IMR-90 (cell line): Measurements from ENCODE around the gene KIAA0513. TPM values are rescaled to one million over a fixed set of nuclear protein-coding genes. Genes with fewer than 3 reads are reported as not detected.

Source experiments
- ATAC-seq: fragments of 200-7000 bp; cut with Tn5 transposase; 2 replicates; pipeline ENCODE4 v1.9.1; 2020; ENCODE audit warnings: low read depth, mild to moderate bottlenecking, moderate library complexity
- BruUV-seq: library from RNA; stranded (reverse); fragments of 400-500 nt; replicated peaks from 2 replicates; lab custom pipeline; 2021; lab: Mats Ljungman, UMichigan
- CTCF ChIA-PET: fragments of 300-600 bp; formaldehyde crosslinking; extraction: SDS; loops from one replicate; lab custom pipeline; 2021; ENCODE audit warnings: antibody characterized with exemption; lab: Yijun Ruan, JAX
- POLR2A ChIA-PET: fragments of 300-600 bp; sonication (Branson Sonifier 250); formaldehyde crosslinking; loops from one replicate; lab custom pipeline; 2022; ENCODE audit warnings: antibody characterized with exemption; ENCODE audit not compliant: unreplicated experiment; lab: Charles Lee
- DNase-seq: peaks from one replicate; pipeline ENCODE4 v3.0.0; 2013
- H2AFZ ChIP-seq: replicated peaks from 2 replicates; pipeline ENCODE3; 2013; ENCODE audit warnings: low read length, mild to moderate bottlenecking; ENCODE audit not compliant: poor library complexity
- H2AK5ac ChIP-seq: 2 replicates; pipeline ENCODE4 v1.6.1; 2013; ENCODE audit warnings: low read depth, low read length, inconsistent platforms
- H2AK9ac ChIP-seq: replicated peaks from 2 replicates; pipeline ENCODE3; 2013; ENCODE audit warnings: mild to moderate bottlenecking, low read depth, low read length, moderate library complexity; ENCODE audit not compliant: poor library complexity
- H2BK120ac ChIP-seq: 2 replicates; pipeline ENCODE4 v1.6.1; 2013; ENCODE audit warnings: low read depth, low read length, inconsistent platforms
- H2BK15ac ChIP-seq: 3 replicates; pipeline ENCODE4 v1.6.1; 2013; ENCODE audit warnings: low read depth, low read length, inconsistent platforms
- H2BK20ac ChIP-seq: 2 replicates; pipeline ENCODE4 v1.6.1; 2013; ENCODE audit warnings: low read depth, mild to moderate bottlenecking, inconsistent platforms, low read length, moderate library complexity
- H2BK5ac ChIP-seq: 2 replicates; pipeline ENCODE4 v1.6.1; 2013; ENCODE audit warnings: mild to moderate bottlenecking, low read depth, low read length, inconsistent platforms; ENCODE audit not compliant: poor library complexity, severe bottlenecking
- H3K14ac ChIP-seq: replicated peaks from 2 replicates; pipeline ENCODE4 v1.6.1; 2013; ENCODE audit warnings: low read depth, low read length, inconsistent platforms
- H3K18ac ChIP-seq: 2 replicates; pipeline ENCODE4 v1.6.1; 2013; ENCODE audit warnings: low read depth, low read length, control low read depth
- H3K23ac ChIP-seq: 2 replicates; pipeline ENCODE4 v1.6.1; 2013; ENCODE audit warnings: low read depth, low read length, inconsistent platforms
- H3K27ac ChIP-seq: 2 replicates; pipeline ENCODE4 v1.5.1; 2013; ENCODE audit warnings: mild to moderate bottlenecking, control low read depth, low read length; ENCODE audit not compliant: insufficient read depth
- H3K27me3 ChIP-seq: 2 replicates; pipeline ENCODE4 v1.6.1; 2013; ENCODE audit warnings: low read length; ENCODE audit not compliant: control insufficient read depth, insufficient read depth
- H3K36me3 ChIP-seq: 2 replicates; pipeline ENCODE4 v1.6.1; 2013; ENCODE audit warnings: low read length, mixed read lengths; ENCODE audit not compliant: control insufficient read depth, insufficient read depth
- H3K4ac ChIP-seq: 2 replicates; pipeline ENCODE4 v1.6.1; 2013; ENCODE audit warnings: low read depth, low read length, inconsistent platforms
- H3K4me1 ChIP-seq: 2 replicates; pipeline ENCODE4 v1.6.1; 2013; ENCODE audit warnings: low read length, mixed read lengths; ENCODE audit not compliant: control insufficient read depth, insufficient read depth
- H3K4me2 ChIP-seq: 2 replicates; pipeline ENCODE4 v1.6.1; 2013; ENCODE audit warnings: low read depth, mild to moderate bottlenecking, control low read depth, low read length, moderate library complexity
- H3K4me3 ChIP-seq: 2 replicates; pipeline ENCODE4 v1.5.1; 2013; ENCODE audit warnings: low read depth, mild to moderate bottlenecking, control low read depth, low read length, moderate library complexity; ENCODE audit not compliant: insufficient read depth
- H3K56ac ChIP-seq: 2 replicates; pipeline ENCODE4 v1.6.1; 2013; ENCODE audit warnings: low read length, inconsistent platforms; ENCODE audit not compliant: insufficient read depth; ENCODE audit errors: extremely low read depth
- H3K79me1 ChIP-seq, 2 experiments: 2 replicates each; pipeline ENCODE4 v1.6.1; 2013; ENCODE audit warnings: low read length in 2 of 2, inconsistent platforms in 1 of 2, low read depth in 1 of 2
- H3K9ac ChIP-seq: 2 replicates; pipeline ENCODE4 v1.6.1; 2013; ENCODE audit warnings: low read depth, low read length, control low read depth
- H3K9me1 ChIP-seq: 2 replicates; pipeline ENCODE4 v1.6.1; 2013; ENCODE audit warnings: low read length, inconsistent platforms; ENCODE audit not compliant: insufficient read depth
- H3K9me3 ChIP-seq: 2 replicates; pipeline ENCODE4 v1.6.1; 2013; ENCODE audit warnings: low read length; ENCODE audit not compliant: control insufficient read depth, insufficient read depth
- H4K20me1 ChIP-seq: 2 replicates; pipeline ENCODE4 v1.6.1; 2013; ENCODE audit warnings: low read length, inconsistent platforms; ENCODE audit not compliant: insufficient read depth
- H4K5ac ChIP-seq: 2 replicates; pipeline ENCODE4 v1.6.1; 2013; ENCODE audit warnings: mild to moderate bottlenecking, low read depth, low read length, control low read depth
- H4K8ac ChIP-seq, 2 experiments: 2 replicates each; pipeline ENCODE4 v1.6.1; 2013; ENCODE audit warnings: low read depth in 2 of 2, low read length in 2 of 2, control low read depth in 1 of 2, inconsistent platforms in 1 of 2
- H4K91ac ChIP-seq: 2 replicates; pipeline ENCODE4 v1.6.1; 2013; ENCODE audit warnings: low read depth, low read length, inconsistent platforms; ENCODE audit not compliant: insufficient read depth
- ELK1 ChIP-seq: fragments of 150-350 bp; IDR thresholded peaks from 2 replicates; pipeline ENCODE4 v1.6.1; 2016; ENCODE audit warnings: low read depth, mild to moderate bottlenecking, low read length, moderate library complexity, borderline replicate concordance
- MAFK ChIP-seq: IDR thresholded peaks from 2 replicates; pipeline ENCODE4 v1.6.1; 2012; ENCODE audit warnings: low read depth, low read length, improper control_type of control experiment
- MAZ ChIP-seq: IDR thresholded peaks from 2 replicates; pipeline ENCODE4 v1.6.1; 2012; ENCODE audit warnings: low read depth, mild to moderate bottlenecking, low read length, improper control_type of control experiment, moderate library complexity, borderline replicate concordance
- MXI1 ChIP-seq: IDR thresholded peaks from 2 replicates; pipeline ENCODE4 v1.6.1; 2012; ENCODE audit warnings: low read depth, mild to moderate bottlenecking, low read length, moderate library complexity, borderline replicate concordance
- NFE2L2 ChIP-seq: fragments of 150-350 bp; IDR thresholded peaks from 2 replicates; pipeline ENCODE4 v1.6.1; 2016; ENCODE audit warnings: low read depth, mild to moderate bottlenecking, low read length
- RAD21 ChIP-seq: IDR thresholded peaks from 2 replicates; pipeline ENCODE4 v1.6.1; 2012; ENCODE audit warnings: low read length, improper control_type of control experiment
- RCOR1 ChIP-seq: IDR thresholded peaks from 2 replicates; pipeline ENCODE4 v1.6.1; 2012; ENCODE audit warnings: mild to moderate bottlenecking, low read length, improper control_type of control experiment; ENCODE audit not compliant: insufficient replicate concordance
- RFX5 ChIP-seq: IDR thresholded peaks from 2 replicates; pipeline ENCODE4 v1.8.0; 2012; ENCODE audit warnings: low read depth, mild to moderate bottlenecking, low read length, moderate library complexity
- SMC3 ChIP-seq: fragments of 150-350 bp; IDR thresholded peaks from 2 replicates; pipeline ENCODE4 v1.6.1; 2016; ENCODE audit warnings: low read depth, mild to moderate bottlenecking, antibody characterized with exemption, low read length, moderate library complexity
- WGBS, 2 experiments: methylation state at CpG; one replicate each; pipeline versions ENCODE4 v1.1.5 to v1.1.7; 2013; ENCODE audit warnings: missing lambda C conversion rate in 2 of 2; ENCODE audit not compliant: insufficient read length in 1 of 2; ENCODE audit errors: extremely low coverage in 2 of 2; 5-methylcytosine and 5-hydroxymethylcytosine counted together
- dilution Hi-C: fragments of 300-500 bp; cut with HindIII; formaldehyde crosslinking; loops from one replicate; pipeline ENCODE4 v1.14.3; 2018; ENCODE audit warnings: low sequenced_read_pairs; ENCODE audit not compliant: unreplicated experiment
- in situ Hi-C: fragments of 300-500 bp; cut with MboI; formaldehyde crosslinking; loops from 3 replicates; pipeline ENCODE4 v1.14.3; 2019; ENCODE audit warnings: low sequenced_read_pairs, inconsistent platforms, mixed read lengths
- intact Hi-C: fragments of 100-400 bp; cut with micrococcal nuclease; formaldehyde crosslinking; loops from 2 replicates; pipeline ENCODE4 v1.10.0; 2022
- polyA plus RNA-seq, 3 experiments: library from polyadenylated mRNA; depleted of rRNA; stranded (reverse); fragments of >200 nt; gene quantifications; 2 replicates each; pipeline ENCODE4 v1.2.3, GENCODE V29; 2012; ENCODE audit warnings: low replicate concordance in 1 of 3
- total RNA-seq: library from RNA; depleted of rRNA; stranded (reverse); fragments of >200 nt; gene quantifications from 2 replicates; pipeline ENCODE4 v1.2.3, GENCODE V29; 2012

The KIAA0513 gene
- total and polyA plus RNA-seq, 2 of the 4 experiments (the other 2 are of a cell fraction) = 9.5 TPM

DNA sequence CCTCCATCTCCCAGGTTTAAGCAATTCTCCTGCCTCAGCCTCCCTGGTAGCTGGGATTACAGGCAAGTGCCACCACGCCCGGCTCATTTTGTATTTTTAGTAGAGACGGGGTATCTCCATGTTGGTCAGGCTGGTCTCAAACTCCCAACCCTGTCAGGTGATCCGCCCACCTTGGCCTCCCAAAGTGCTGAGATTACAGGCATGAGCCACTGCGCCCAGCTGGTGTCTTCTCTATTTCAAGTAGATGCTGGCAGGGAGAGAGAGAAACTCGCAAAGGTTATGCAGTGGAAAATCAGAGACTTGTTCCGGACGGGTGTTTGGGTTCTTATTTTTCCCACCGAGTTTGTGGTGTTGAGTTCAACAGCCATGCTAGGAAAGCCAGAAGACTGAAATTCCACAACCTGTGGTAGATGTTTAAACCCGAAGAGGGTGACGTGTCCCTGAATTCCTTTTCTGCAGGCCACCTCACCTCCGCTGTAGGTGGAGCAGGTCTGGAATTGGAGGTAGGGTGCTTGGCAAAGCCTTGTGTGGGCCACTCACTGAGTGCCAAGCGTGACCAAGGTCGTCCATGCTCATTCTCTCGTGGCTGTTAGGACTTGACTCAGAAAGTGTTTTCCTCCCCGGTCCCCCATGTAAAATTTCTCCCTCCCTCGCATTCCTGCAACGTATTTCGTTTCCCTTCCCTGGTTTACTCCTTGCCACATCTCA, 8.9 kb upstream of the KIAA0513 start:
- H3K9me1 ChIP-seq = no peaks in the 10 kb centered on the region; the same call in 1 of the 2 replicates
- no peak overlapping the region for H2BK5ac ChIP-seq
- no peak overlapping the region for H2BK120ac ChIP-seq
- H3K4me3 ChIP-seq = no peak overlapping the region
- no peak overlapping the region for H4K91ac ChIP-seq
- no peaks in the 10 kb centered on the region for H3K36me3 ChIP-seq
- no peak overlapping the region for H4K5ac ChIP-seq
- no TSS peak for BruUV-seq
- H4K20me1 ChIP-seq = no peaks in the 10 kb centered on the region; the same call in 1 of the 2 replicates
- DNase-seq (no peak), ATAC-seq (no peak)
- H3K4ac ChIP-seq = no peak overlapping the region
- H3K79me1 ChIP-seq = no peaks in the 10 kb centered on the region
- ChIA-PET CTCF (no interaction called here), POLR2A (no interaction called here)
- H3K18ac ChIP-seq = no peak overlapping the region
- WGBS, 2 experiments = 89% methylated on average over 10 of the region's 19 CpGs; no CpG with 5 or more reads in 1 of the 2 experiments
- intact Hi-C loops = no loop called here
- H2AFZ ChIP-seq = no peak overlapping the region
- H2BK15ac ChIP-seq = no peak overlapping the region
- H4K8ac ChIP-seq = no peak overlapping the region
- TF ChIP-seq SMC3 (no peak), MAFK (no peak), MXI1 (no peak), RCOR1 (no peak), RAD21 (no peak), NFE2L2 (no peak), RFX5 (no peak), ELK1 (no peak), MAZ (no peak)
- H3K9me3 ChIP-seq = no peaks in the 10 kb centered on the region
- H3K23ac ChIP-seq = no peak overlapping the region
- H2BK20ac ChIP-seq = no peak overlapping the region
- H2AK5ac ChIP-seq = no peak overlapping the region
- no peak overlapping the region for H3K14ac ChIP-seq
- dilution Hi-C loops = no loop called here
- no peak overlapping the region for H3K9ac ChIP-seq
- in situ Hi-C loops = no loop called here
- peaks cover 2% of the 10 kb centered on the region; the same call in 1 of the 2 replicates for H3K4me1 ChIP-seq
- H3K56ac ChIP-seq = no peak overlapping the region
- no peak overlapping the region for H3K27ac ChIP-seq
- H3K27me3 ChIP-seq = no peaks in the 10 kb centered on the region
- no peak overlapping the region for H2AK9ac ChIP-seq
- no peak overlapping the region for H3K4me2 ChIP-seq
